22Rv1 (cell line): ENCODE results near the gene MCFD2.

Source experiments
- H3K27ac ChIP-seq: fragments of 450-650 bp; 2 replicates; pipeline ENCODE4 v1.5.1; 2017
- ZFX ChIP-seq: fragments of 450-650 bp; IDR thresholded peaks from 2 replicates; pipeline ENCODE4 v1.6.1; 2017; ENCODE audit warnings: antibody characterized with exemption, borderline replicate concordance
- TF ChIP-seq, protein P1 (sequence below): fragments of 450-650 bp; IDR thresholded peaks from 2 replicates; pipeline ENCODE4 v1.5.1; 2017; ENCODE audit warnings: mild to moderate bottlenecking

The MCFD2 gene

DNA sequence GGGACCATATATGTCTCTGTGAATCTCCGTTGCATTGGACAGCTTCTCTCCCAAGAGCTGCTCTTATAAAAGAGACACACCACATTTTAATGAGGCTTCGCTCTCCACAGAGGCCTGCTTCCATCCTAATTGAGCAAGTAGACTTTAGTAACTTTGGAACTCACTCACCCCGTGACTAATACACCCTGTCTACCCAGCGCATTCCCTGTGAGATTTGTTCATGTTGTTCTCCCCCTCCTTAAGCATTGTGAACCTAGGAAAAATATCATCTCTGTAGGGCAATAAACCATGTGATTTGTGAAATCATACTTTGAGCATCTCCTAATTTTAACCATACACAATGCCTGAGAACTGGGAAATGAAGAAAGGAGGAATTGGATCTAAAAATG lies 56.9 kb downstream of the MCFD2 start:
- TF ChIP-seq ZFX: no peak
- TF ChIP-seq, protein P1, sequence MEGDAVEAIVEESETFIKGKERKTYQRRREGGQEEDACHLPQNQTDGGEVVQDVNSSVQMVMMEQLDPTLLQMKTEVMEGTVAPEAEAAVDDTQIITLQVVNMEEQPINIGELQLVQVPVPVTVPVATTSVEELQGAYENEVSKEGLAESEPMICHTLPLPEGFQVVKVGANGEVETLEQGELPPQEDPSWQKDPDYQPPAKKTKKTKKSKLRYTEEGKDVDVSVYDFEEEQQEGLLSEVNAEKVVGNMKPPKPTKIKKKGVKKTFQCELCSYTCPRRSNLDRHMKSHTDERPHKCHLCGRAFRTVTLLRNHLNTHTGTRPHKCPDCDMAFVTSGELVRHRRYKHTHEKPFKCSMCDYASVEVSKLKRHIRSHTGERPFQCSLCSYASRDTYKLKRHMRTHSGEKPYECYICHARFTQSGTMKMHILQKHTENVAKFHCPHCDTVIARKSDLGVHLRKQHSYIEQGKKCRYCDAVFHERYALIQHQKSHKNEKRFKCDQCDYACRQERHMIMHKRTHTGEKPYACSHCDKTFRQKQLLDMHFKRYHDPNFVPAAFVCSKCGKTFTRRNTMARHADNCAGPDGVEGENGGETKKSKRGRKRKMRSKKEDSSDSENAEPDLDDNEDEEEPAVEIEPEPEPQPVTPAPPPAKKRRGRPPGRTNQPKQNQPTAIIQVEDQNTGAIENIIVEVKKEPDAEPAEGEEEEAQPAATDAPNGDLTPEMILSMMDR: no peak
- H3K27ac ChIP-seq: no peak overlapping the region

DNA sequence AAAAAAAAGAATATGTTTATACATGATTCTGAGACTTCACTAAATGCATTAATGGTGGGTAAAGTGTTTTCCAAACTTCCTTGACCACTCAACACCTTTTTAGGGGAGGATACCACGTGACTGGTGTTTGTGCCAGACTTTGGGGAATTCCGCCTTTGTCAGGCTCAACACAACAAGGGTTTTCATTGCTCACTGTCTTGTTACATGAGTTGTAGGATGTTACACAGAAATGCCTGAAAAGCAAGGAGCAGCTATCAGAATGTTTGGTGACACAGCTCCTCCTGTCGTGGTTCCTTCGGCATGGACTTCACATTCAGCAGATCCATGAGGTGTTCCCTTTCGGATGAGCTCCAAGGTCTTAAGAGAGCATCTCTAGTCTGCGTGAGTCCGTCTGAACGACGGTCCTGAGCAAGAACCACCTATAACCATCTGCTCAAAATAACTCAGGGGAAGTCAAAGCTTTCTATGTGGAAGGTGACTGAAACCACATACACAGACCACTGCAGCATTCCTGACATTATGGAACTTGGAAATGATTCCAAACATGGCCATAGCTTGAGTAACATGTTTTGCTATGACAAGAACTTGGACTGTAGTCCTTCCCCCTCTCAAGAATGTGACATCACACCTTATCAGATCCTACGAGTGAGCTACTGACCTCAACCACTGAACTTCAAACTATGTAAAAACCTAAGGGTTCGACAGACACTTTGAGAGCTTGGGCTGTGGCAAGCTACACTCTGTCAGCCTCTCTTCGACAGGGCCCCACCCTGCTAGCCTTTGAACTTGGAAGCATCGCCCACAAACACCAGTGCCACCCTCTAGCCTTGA lies 57.5 kb downstream of the MCFD2 start:
- no peak for TF ChIP-seq ZFX
- TF ChIP-seq, protein P1: no peak
- no peak overlapping the region for H3K27ac ChIP-seq

- TF ChIP-seq, protein P1: no peak
- no peak for TF ChIP-seq ZFX
- H3K27ac ChIP-seq: no peak overlapping the region
These were observed 59.3 kb downstream of the MCFD2 start for GRCh38 chr2:46856336-46856735.

DNA sequence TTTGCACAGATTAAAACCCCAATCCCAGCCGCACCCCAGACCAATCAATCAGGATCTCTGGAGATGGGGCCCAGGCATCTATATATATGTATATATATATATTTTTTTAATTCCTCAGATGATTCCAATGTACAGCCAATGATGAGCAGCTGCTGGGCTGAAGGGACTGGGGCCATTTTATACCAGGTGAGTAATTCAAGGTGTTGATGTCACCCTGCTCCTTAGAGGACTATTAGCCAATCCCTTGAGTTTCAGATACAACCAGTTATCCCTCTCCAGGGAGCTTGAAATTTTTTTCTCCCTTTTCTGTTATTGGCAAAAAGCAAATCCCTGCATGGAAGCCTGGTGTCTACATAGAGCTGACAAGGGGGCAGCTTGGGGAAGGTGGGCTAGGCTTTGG lies 59.8 kb downstream of the MCFD2 start:
- H3K27ac ChIP-seq: no peak overlapping the region
- TF ChIP-seq, protein P1: no peak
- TF ChIP-seq ZFX: no peak

DNA sequence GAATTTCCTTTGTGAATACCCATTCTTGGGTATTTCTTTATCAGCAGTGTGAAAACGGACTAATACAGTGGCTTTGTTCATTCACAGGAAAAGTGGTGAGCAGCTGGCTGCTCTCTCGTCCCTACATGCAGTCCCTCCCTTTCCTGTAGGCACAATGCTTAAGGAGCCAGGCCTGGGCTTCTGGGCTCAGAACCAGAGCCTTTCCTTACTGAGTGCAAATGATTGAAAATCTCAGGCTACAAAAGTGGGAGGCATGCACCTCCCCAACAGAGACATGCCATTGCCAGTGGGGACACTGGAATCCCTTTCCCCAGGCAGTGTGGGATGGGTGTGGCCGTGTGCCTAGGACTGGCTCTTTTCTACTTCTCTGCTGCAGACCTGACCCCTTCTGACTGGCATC lies 61.3 kb downstream of the MCFD2 start:
- no peak for TF ChIP-seq ZFX
- TF ChIP-seq, protein P1: no peak
- H3K27ac ChIP-seq: no peak overlapping the region

- no peak for TF ChIP-seq ZFX
- TF ChIP-seq, protein P1: no peak
- no peak overlapping the region for H3K27ac ChIP-seq
These were observed 63.0 kb downstream of the MCFD2 start for GRCh38 chr2:46852598-46852997.

- H3K27ac ChIP-seq: no peak overlapping the region
These were observed 63.5 kb downstream of the MCFD2 start for GRCh38 chr2:46852124-46852523.

More at GRCh38 chr2:46852124-46852523, 63.5 kb downstream of the MCFD2 start:
- TF ChIP-seq ZFX: no peak
- TF ChIP-seq, protein P1: no peak
